ENCODE measurements around the gene TTLL11.

DNA sequence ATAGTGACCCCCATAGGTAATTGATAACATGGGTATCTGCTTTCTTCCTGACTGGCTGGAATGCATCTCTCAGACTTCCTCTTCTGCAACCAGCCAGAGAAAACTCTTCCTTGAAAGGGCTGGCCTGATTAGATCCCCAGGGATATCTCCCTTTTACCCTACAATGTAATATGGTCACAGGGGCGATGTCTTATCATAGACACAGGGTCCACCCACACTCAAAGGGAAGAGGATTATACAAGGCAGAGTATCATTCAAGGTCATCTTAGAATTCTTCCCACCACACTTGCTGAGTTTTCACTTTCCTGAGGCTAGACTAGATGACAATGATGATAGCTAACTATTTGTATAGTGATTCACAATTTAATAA lies 33.2 kb downstream of the TTLL11 start:
- TF ChIP-seq, protein P1, sequence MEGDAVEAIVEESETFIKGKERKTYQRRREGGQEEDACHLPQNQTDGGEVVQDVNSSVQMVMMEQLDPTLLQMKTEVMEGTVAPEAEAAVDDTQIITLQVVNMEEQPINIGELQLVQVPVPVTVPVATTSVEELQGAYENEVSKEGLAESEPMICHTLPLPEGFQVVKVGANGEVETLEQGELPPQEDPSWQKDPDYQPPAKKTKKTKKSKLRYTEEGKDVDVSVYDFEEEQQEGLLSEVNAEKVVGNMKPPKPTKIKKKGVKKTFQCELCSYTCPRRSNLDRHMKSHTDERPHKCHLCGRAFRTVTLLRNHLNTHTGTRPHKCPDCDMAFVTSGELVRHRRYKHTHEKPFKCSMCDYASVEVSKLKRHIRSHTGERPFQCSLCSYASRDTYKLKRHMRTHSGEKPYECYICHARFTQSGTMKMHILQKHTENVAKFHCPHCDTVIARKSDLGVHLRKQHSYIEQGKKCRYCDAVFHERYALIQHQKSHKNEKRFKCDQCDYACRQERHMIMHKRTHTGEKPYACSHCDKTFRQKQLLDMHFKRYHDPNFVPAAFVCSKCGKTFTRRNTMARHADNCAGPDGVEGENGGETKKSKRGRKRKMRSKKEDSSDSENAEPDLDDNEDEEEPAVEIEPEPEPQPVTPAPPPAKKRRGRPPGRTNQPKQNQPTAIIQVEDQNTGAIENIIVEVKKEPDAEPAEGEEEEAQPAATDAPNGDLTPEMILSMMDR (IDR thresholded peaks at IDR 0.05): no peak
- no peak for TF ChIP-seq POLR2A (IDR thresholded peaks at IDR 0.05)
